ENCODE results near the gene TMUB1. TPM values are rescaled to one million over a fixed set of nuclear protein-coding genes. Genes with fewer than 3 reads are reported as not detected.

TMUB1 gene
- polyA plus RNA-seq, 4 donors, result 66.4 to 144 (median 77.2) TPM

DNA sequence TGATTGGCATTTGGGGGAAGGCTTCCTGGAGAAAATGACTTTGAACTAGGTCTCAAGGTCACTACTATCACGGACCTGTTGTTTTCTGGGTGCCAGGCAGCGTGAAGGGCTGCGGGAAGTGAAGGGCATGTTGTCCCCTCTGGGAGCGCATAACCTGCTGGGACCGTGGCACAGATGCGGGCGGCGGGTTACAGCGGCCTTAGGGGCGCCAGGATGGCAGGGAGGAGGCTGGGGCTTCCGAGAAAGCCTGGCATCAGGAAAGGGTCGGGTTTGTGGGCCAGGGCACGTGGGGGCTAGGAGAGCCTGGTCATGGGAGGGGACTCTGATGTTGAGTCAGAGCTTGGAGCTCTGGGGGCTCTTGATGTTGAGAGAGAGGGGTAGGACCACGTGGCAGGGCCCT is 17.8 kb downstream of the TMUB1 start:
- H3K9me3 ChIP-seq (ENCODE audit: control insufficient read depth in 2 of 2, insufficient read depth in 1 of 2, low read depth in 1 of 2, low read length in 1 of 2), result no peaks in the 10 kb centered on the region
- peaks cover 9 to 81% (median 22%) of the 10 kb centered on the region in 3 donors for H3K36me3 ChIP-seq (ENCODE audit: control insufficient read depth in 3 of 3, insufficient read depth in 2 of 3, low read depth in 1 of 3, low read length in 3 of 3)
- no peak overlapping the region for H3K4me3 ChIP-seq (ENCODE audit: low read depth in 1 of 3, low read length in 3 of 3)
- H3K4me1 ChIP-seq (ENCODE audit: control insufficient read depth in 3 of 3, insufficient read depth in 2 of 3, low read depth in 1 of 3, low read length in 2 of 3), result peaks cover 0 to 24% (median 7%) of the 10 kb centered on the region in 3 donors
- WGBS, 3 donors, result 80 to 84% (median 83%) methylated on average over 14 of the region's 14 CpGs
- FAIRE-seq, result no peak
- DNase-seq, result no peak
- H3K27ac ChIP-seq (ENCODE audit: low read depth in 1 of 3, low read length in 2 of 3), result no peak overlapping the region
- H3K27me3 ChIP-seq (ENCODE audit: control insufficient read depth in 3 of 3, insufficient read depth in 3 of 3, low read length in 3 of 3), result no peaks in the 10 kb centered on the region

DNA sequence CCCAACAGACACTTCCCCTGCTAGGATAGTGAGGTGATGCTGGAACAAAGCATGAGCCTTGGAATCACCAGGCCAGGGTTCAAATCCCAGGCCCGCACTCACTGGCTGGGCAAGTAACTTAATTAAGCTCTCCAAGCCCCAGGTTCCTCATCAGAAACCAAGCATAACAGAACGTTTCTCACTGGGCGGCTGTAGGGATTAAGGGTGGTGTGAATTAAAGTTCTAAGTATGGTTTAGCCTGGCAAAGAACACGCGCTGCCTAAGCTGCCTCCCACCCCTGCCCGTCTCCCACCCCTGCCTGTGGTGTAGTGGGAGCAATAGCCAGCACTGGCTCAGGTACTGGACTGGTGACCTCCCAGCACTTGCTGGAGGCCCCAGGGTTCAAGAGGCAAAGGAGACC is 18.3 kb downstream of the TMUB1 start:
- Histone ChIP-seq H3K9me3 (ENCODE audit: control insufficient read depth in 2 of 2, insufficient read depth in 1 of 2, low read depth in 1 of 2, low read length in 1 of 2) (no peaks in the 10 kb centered on the region), H3K4me3 (ENCODE audit: low read depth in 1 of 3, low read length in 3 of 3) (no peak overlapping the region), H3K4me1 (ENCODE audit: control insufficient read depth in 3 of 3, insufficient read depth in 2 of 3, low read depth in 1 of 3, low read length in 2 of 3) (peaks cover 0 to 27% (median 9%) of the 10 kb centered on the region in 3 donors), H3K27ac (ENCODE audit: low read depth in 1 of 3, low read length in 2 of 3) (no peak overlapping the region), H3K27me3 (ENCODE audit: control insufficient read depth in 3 of 3, insufficient read depth in 3 of 3, low read length in 3 of 3) (no peaks in the 10 kb centered on the region), H3K36me3 (ENCODE audit: control insufficient read depth in 3 of 3, insufficient read depth in 2 of 3, low read depth in 1 of 3, low read length in 3 of 3) (peaks cover 9 to 76% (median 22%) of the 10 kb centered on the region in 3 donors)
- DNase-seq (no peak), FAIRE-seq (no peak)
- 88 to 93% (median 93%) methylated on average over 6 of the region's 6 CpGs for WGBS, 3 donors

DNA sequence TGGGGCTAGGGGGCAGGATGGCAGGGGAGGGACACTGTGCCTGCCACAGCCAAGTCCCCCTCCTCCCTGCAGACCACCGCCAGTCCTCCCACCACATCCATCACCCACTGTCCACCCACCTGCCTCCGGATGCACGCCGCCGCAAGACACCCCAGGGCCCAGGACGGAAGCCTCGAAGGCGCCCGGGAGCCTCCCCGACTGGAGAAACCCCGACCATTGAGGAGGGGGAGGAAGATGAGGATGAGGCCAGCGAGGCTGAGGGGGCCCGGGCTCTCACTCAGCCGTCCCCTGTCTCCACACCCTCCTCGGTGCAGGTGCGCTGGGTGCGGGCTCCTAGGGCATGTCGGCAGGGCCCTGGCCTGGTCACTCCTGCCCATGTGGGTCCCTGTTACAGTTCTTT is 18.8 kb downstream of the TMUB1 start:
- no peak for DNase-seq

DNA sequence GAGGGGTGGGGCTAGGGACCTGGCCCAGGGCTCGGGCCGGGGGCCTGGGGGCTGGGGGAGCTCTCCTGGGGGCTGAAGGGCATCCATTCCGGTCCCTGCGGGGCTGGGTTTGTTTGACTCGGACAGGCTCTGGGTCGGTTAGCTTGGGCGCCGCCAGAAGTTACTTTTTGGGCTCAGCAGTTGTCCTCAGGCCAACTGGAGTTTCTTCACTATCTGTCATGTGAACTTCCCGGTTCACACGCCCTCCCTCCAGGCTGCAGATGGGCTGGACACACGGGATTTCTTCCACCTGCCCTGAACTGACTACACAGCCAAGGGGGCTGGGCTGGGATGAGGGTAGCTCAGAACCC is 20.1 kb downstream of the TMUB1 start:
- Histone ChIP-seq H3K4me1 (ENCODE audit: control insufficient read depth in 3 of 3, insufficient read depth in 2 of 3, low read depth in 1 of 3, low read length in 2 of 3) (peaks cover 0 to 37% (median 9%) of the 10 kb centered on the region in 3 donors), H3K27ac (ENCODE audit: low read depth in 1 of 3, low read length in 2 of 3) (peak overlapping the region in 1 of 3 donors; percentile 52), H3K27me3 (ENCODE audit: control insufficient read depth in 3 of 3, insufficient read depth in 3 of 3, low read length in 3 of 3) (no peaks in the 10 kb centered on the region), H3K4me3 (ENCODE audit: low read depth in 1 of 3, low read length in 3 of 3) (peak overlapping the region in 2 of 3 donors; percentile 67 to 72), H3K9me3 (ENCODE audit: control insufficient read depth in 2 of 2, insufficient read depth in 1 of 2, low read depth in 1 of 2, low read length in 1 of 2) (no peaks in the 10 kb centered on the region), H3K36me3 (ENCODE audit: control insufficient read depth in 3 of 3, insufficient read depth in 2 of 3, low read depth in 1 of 3, low read length in 3 of 3) (peaks cover 8 to 58% (median 22%) of the 10 kb centered on the region in 3 donors)
- 18 to 47% (median 36%) methylated on average over 9 to 11 of the region's 11 CpGs for WGBS, 3 donors
- DNase-seq, result peak; percentile 32 to 59
- no peak for FAIRE-seq

More for the DNA sequence above, 18.8 kb downstream of the TMUB1 start:
- Histone ChIP-seq H3K4me1 (ENCODE audit: control insufficient read depth in 3 of 3, insufficient read depth in 2 of 3, low read depth in 1 of 3, low read length in 2 of 3) (peaks cover 0 to 27% (median 9%) of the 10 kb centered on the region in 3 donors), H3K27me3 (ENCODE audit: control insufficient read depth in 3 of 3, insufficient read depth in 3 of 3, low read length in 3 of 3) (no peaks in the 10 kb centered on the region), H3K36me3 (ENCODE audit: control insufficient read depth in 3 of 3, insufficient read depth in 2 of 3, low read depth in 1 of 3, low read length in 3 of 3) (peaks cover 9 to 70% (median 22%) of the 10 kb centered on the region in 3 donors), H3K4me3 (ENCODE audit: low read depth in 1 of 3, low read length in 3 of 3) (no peak overlapping the region), H3K27ac (ENCODE audit: low read depth in 1 of 3, low read length in 2 of 3) (no peak overlapping the region), H3K9me3 (ENCODE audit: control insufficient read depth in 2 of 2, insufficient read depth in 1 of 2, low read depth in 1 of 2, low read length in 1 of 2) (no peaks in the 10 kb centered on the region)
- WGBS, 3 donors, result 95 to 98% (median 95%) methylated on average over 9 to 18 of the region's 18 CpGs
- no peak for FAIRE-seq

DNA sequence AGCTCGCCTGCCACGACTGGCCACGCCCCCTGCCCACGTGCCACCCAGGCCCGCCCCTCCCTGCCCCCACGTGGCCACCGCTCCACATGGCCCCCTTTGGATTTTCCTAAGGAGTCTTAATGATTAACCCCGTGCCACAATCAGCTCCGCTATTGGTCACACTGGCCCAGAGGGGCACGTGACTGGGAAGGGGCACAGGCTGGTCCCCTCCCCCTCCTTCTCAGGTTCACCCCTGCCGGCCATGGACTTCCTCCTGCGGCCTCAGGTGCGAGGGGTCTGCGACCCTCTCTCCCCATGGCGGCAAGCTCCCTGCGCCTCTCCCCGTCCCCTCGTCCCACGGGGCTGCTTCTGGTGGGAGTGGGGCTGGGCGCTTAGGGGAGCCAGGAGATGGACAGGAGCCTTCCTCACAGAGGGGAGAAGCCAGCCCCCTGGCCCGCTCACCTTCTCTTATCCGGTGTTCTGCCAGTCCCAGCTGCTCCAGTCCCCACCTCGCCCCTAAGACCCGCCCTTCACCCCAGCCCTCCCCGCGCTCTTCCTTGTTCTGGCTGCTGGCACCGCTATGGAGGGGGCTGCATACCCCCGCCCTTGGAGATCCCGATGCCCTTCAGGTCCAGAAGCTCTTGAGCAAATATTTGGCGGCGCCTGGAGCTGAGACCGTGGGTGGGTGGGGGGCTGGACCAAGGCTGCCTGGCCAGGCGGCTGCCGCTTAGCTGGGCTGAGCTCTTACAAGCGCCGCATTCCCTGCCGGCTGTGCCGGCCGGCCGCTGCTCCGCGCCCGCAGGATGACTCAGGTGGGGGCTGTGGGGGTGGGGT is 20.7 kb downstream of the TMUB1 start:
- WGBS, 3 donors, result 21 to 50% (median 39%) methylated on average over 37 to 43 of the region's 43 CpGs
- Histone ChIP-seq H3K27ac (ENCODE audit: low read depth in 1 of 3, low read length in 2 of 3) (peak overlapping the region; percentile 75 to 79 (median 75)), H3K4me1 (ENCODE audit: control insufficient read depth in 3 of 3, insufficient read depth in 2 of 3, low read depth in 1 of 3, low read length in 2 of 3) (peaks cover 0 to 37% (median 9%) of the 10 kb centered on the region in 3 donors), H3K9me3 (ENCODE audit: control insufficient read depth in 2 of 2, insufficient read depth in 1 of 2, low read depth in 1 of 2, low read length in 1 of 2) (no peaks in the 10 kb centered on the region), H3K36me3 (ENCODE audit: control insufficient read depth in 3 of 3, insufficient read depth in 2 of 3, low read depth in 1 of 3, low read length in 3 of 3) (peaks cover 7 to 52% (median 22%) of the 10 kb centered on the region in 3 donors), H3K4me3 (ENCODE audit: low read depth in 1 of 3, low read length in 3 of 3) (peak overlapping the region in 2 of 3 donors; percentile 67 to 72), H3K27me3 (ENCODE audit: control insufficient read depth in 3 of 3, insufficient read depth in 3 of 3, low read length in 3 of 3) (no peaks in the 10 kb centered on the region)
- peak; percentile 95 for DNase-seq
- no peak for FAIRE-seq

DNA sequence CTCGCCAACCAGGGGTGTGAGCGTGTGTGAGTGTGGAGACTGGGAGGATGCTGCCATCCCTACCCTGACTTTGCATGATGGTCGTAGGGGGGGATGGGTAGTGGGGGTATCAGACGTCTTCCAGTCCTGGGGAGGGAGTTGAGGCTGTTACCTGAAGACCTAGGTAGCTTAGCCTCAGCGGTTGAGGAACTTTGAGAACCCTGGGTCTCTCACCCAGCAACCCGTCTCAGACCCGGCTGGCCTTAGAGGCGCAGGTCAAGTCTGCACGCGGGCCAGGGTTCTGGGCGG is 21.2 kb downstream of the TMUB1 start:
- no peak for DNase-seq
- no peak overlapping the region for H3K27ac ChIP-seq (ENCODE audit: low read depth in 1 of 3, low read length in 2 of 3)
- no peaks in the 10 kb centered on the region for H3K9me3 ChIP-seq (ENCODE audit: control insufficient read depth in 2 of 2, insufficient read depth in 1 of 2, low read depth in 1 of 2, low read length in 1 of 2)
- WGBS, 3 donors, result 20 to 64% (median 44%) methylated on average over 10 to 11 of the region's 11 CpGs
- peaks cover 3 to 46% (median 22%) of the 10 kb centered on the region in 3 donors for H3K36me3 ChIP-seq (ENCODE audit: control insufficient read depth in 3 of 3, insufficient read depth in 2 of 3, low read depth in 1 of 3, low read length in 3 of 3)
- H3K4me1 ChIP-seq (ENCODE audit: control insufficient read depth in 3 of 3, insufficient read depth in 2 of 3, low read depth in 1 of 3, low read length in 2 of 3), result peaks cover 0 to 40% (median 9%) of the 10 kb centered on the region in 3 donors
- no peaks in the 10 kb centered on the region for H3K27me3 ChIP-seq (ENCODE audit: control insufficient read depth in 3 of 3, insufficient read depth in 3 of 3, low read length in 3 of 3)
- no peak overlapping the region for H3K4me3 ChIP-seq (ENCODE audit: low read depth in 1 of 3, low read length in 3 of 3)
- no peak for FAIRE-seq

DNA sequence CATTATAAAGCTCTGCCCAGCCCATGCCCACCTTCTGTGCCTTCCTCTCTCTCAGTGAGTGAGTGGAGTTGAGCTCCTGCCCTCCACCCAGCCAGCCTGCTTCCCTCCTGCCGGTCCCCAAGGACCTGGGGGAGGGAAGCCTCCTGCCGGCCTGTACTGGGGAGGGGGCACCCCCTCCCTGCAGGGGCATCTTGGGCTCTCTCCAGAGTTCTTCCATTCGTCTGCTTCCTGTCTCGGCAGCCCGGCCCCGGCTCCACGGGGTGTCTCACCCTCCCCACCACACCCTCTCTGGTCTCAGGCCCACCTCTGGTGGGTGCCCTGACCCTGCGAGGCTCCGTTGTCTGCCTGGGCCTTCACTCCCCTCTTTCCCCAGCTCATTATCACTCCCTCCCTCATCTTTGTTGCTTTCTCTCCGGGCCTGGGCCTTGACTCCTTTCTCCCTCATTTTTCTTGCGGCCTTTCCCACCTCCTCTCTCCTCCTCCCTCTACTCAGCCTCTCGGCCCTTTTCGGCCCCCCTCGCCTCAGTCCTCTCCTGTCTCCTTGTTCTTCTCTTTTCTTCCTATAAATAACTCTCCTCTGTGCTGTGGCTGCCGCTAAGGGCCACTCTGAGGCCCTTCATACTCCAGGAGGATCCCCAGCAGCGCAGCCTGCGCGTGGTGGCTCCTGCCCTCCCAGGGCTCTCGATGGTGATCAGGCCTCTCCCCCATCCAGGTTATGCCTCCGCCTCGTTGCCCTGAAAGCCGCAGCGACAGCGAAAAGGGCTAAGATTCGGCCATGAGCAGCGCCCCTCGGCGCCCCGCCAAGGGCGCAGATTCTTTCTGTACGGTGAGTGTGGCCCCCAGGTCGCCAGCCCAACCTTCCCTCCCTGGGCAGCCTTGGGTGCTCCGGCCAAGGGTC is 21.8 kb downstream of the TMUB1 start:
- Histone ChIP-seq H3K9me3 (ENCODE audit: control insufficient read depth in 2 of 2, insufficient read depth in 1 of 2, low read depth in 1 of 2, low read length in 1 of 2) (no peaks in the 10 kb centered on the region), H3K36me3 (ENCODE audit: control insufficient read depth in 3 of 3, insufficient read depth in 2 of 3, low read depth in 1 of 3, low read length in 3 of 3) (peaks cover under 1 to 40% (median 19%) of the 10 kb centered on the region in 3 donors), H3K27ac (ENCODE audit: low read depth in 1 of 3, low read length in 2 of 3) (no peak overlapping the region), H3K27me3 (ENCODE audit: control insufficient read depth in 3 of 3, insufficient read depth in 3 of 3, low read length in 3 of 3) (no peaks in the 10 kb centered on the region), H3K4me1 (ENCODE audit: control insufficient read depth in 3 of 3, insufficient read depth in 2 of 3, low read depth in 1 of 3, low read length in 2 of 3) (peaks cover 0 to 46% (median 9%) of the 10 kb centered on the region in 3 donors), H3K4me3 (ENCODE audit: low read depth in 1 of 3, low read length in 3 of 3) (no peak overlapping the region)
- DNase-seq, result no peak
- no peak for FAIRE-seq
- WGBS, 3 donors, result 66 to 71% (median 70%) methylated on average over 33 of the region's 33 CpGs

DNA sequence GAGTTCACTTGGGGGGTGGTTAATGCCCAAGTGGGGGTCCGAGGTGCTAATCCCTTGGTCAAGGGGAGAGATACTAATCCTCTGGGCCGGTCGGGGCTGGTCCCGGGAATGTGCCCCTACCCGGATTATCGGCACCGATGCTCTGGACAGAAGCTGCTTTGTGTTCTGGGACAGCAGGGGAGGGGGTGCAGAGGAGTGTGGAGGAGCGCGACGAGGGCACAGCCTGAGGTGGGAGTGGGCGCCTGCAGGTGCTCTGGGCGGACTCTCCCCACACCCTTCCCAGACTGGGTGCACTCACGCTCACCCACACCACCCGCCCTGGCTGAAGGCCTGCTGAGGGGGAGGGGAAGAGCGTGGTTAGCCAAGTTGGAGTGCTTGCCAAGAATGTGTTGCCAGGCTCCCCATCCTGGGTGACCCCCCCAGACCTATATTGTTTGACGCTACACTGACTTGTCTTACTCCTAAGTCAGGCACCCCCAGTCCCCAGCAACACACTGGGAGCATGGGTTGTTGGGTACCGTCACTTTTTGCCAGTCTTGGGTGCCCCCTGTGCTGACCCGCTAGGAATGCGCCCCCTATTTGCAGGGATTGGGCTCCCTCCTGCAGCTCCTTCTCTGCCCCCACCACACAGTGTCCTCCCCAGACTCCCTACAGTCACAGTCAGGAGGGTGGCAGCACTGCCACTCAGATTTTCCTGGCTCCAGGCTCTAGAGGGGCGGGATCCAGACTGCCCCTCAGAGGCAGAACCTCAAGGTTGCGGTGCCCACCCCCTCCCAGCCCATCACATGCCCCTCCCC is 22.7 kb downstream of the TMUB1 start:
- Histone ChIP-seq H3K4me3 (ENCODE audit: low read depth in 1 of 3, low read length in 3 of 3) (peak overlapping the region; percentile 73 to 81 (median 80)), H3K36me3 (ENCODE audit: control insufficient read depth in 3 of 3, insufficient read depth in 2 of 3, low read depth in 1 of 3, low read length in 3 of 3) (peaks cover 0 to 32% (median 13%) of the 10 kb centered on the region in 3 donors), H3K27ac (ENCODE audit: low read depth in 1 of 3, low read length in 2 of 3) (peak overlapping the region in 1 of 3 donors; percentile 8), H3K4me1 (ENCODE audit: control insufficient read depth in 3 of 3, insufficient read depth in 2 of 3, low read depth in 1 of 3, low read length in 2 of 3) (peaks cover 0 to 48% (median 9%) of the 10 kb centered on the region in 3 donors), H3K27me3 (ENCODE audit: control insufficient read depth in 3 of 3, insufficient read depth in 3 of 3, low read length in 3 of 3) (no peaks in the 10 kb centered on the region), H3K9me3 (ENCODE audit: control insufficient read depth in 2 of 2, insufficient read depth in 1 of 2, low read depth in 1 of 2, low read length in 1 of 2) (no peaks in the 10 kb centered on the region)
- DNase-seq (peak; percentile 38 to 46), FAIRE-seq (no peak)
- 10 to 14% (median 11%) methylated on average over 20 to 21 of the region's 21 CpGs for WGBS, 3 donors
